GM21423 (cell line): ENCODE data around the gene DUSP21.
"Not testable (repeated sequence)": the region's sequence is repeated elsewhere in the genome, so short reads cannot be mapped to it uniquely, and the experiment has no call there.

Source experiments
- ATAC-seq: cut with Tn5 transposase; IDR thresholded peaks from one replicate; pipeline ENCODE4 v1.9.1; 2021; ENCODE audit warnings: mild to moderate bottlenecking, moderate library complexity; ENCODE audit not compliant: unreplicated experiment

The DUSP21 gene

DNA sequence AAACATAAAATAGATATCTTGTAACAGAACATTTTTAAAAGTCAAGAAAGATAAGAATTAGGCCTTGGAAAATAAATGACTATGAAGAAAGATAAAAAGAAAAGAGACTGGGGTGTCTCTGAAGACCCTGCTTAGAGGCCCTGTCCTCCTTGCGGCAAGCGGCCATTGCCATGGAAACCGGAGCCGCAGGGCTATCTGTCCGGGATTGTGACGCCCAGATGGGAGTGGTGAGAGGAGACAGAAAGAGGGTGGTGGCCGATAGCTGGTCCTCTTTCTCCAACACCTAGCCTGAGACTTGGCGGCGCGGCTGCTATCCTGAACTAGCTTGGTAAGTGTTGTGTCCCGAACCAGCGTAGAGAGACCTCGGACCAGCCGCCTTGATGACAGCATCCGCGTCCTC lies at the start of gene DUSP21:
DUSP21 (plus strand) TSS at position 269 of the 400 bp plus-strand sequence; CDS start at position 381, 112 bp downstream.
- no peak for ATAC-seq

DNA sequence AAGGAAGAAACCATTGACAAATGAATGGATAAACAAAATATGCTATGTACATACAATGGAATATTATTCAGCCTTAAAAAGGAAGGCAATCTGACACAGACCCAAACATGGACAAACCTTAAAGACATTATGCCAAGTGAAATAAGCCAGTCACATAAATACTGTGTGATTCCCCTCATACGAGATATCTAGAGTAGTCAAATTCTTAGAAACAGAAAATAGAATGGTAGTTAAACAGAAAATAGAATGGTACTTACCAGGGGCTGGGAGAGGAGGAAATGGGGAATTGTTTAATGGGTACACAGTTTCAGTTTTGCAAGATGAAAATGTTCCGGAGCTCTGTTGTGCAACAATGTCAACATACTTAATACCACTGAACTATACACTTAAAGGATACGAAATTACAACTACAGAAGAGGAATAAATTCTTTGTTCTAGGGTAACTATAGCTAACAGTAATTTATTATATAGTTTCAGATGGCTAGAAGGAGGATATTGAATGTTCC lies 47.8 kb upstream of the DUSP21 start:
- ATAC-seq, result no peak

DNA sequence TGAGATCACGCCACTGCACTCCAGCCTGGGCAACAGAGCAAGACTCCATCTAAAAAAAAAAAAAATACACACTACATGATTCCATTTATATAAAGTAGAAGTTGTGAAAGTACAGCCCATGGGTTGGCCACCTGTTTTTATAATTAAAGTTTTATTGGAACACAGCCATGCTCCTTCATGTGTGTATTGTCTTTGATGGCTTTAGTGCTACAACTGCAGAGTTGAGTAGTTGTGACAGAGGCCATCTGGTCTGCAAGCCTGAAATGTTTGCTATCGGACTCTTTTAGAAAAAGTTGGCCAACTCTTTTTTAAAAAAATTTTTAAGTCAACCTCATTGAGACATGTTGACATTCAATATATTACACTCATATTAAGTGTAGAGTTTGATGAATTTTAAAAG lies 41.2 kb upstream of the DUSP21 start:
- ATAC-seq, result no peak

DNA sequence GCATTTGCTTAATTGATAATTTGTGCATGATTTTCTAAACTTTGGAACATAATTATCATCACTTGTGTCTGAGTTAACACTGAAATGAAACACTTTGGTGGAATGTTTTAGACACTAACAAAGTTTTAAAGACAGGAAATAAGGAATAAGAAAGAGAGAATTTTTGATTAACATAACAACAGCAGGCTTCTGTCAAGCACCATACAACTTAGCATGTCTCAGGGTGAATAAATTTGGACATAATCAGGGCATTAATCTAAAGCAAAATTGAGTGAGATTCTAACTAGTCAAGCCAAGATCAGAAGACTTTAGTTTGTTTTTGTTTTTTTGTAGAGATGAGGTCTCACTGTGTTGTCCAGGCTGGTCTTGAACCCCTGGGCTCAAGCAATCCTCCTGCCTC lies 28.1 kb upstream of the DUSP21 start:
- ATAC-seq, result no peak

DNA sequence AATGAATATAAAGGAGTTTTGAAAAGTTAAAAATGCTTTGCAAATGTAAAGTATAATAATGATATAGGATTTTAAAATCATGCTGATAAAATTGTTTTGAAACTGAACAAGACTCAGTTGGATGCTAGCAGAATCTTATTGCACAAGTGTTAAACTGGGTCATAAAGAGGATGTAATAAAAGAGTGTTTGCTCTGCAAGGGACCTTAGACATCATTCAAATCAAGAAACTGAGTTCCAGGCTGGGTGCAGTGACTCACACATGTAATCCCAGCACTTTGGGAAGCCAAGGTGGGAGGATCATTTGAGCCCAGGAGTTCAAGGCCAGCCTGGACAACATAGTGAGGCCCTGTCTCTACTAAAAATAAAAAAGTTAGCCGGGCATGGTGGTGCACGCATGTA lies 27.5 kb upstream of the DUSP21 start:
- no peak for ATAC-seq

DNA sequence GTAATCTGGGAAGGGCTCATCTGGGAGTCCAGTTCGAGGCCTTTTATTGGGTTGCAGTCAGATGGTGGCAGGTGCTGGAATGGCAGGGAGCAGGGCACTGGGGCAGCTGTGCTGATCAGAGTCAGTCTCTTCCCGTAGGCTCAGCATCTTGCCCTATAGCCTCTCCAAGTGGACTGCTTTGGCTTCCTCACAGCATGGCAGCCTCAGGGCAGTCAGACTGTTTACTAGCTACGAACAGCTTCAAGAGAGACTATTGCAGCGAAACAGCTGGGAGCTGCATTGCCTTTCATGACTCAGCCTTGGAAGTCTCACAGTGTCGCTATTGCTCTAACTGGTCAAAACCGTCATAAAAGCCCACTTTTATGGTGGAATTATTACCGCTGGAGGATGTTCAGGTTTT lies 26.8 kb upstream of the DUSP21 start:
- no peak for ATAC-seq

DNA sequence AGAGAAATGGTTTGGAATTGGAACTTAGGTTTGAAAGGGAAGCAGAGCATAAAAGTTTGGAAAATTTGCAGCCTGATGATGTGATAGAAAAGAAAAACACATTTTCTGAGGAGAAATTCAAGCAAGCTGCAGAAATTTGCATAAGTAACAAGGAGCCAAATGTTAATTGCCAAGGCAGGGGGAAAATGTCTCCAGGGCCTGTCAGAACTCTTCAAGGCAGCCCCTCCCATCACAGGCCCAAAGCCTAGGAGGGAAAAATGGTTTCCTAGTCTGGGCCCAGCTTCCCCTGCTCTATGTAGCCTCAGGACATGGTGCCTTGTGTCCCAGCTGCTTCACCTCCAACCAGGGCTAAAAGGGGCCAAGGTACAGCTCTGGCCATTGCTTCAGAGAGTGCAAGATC lies 21.2 kb upstream of the DUSP21 start:
- no peak for ATAC-seq

DNA sequence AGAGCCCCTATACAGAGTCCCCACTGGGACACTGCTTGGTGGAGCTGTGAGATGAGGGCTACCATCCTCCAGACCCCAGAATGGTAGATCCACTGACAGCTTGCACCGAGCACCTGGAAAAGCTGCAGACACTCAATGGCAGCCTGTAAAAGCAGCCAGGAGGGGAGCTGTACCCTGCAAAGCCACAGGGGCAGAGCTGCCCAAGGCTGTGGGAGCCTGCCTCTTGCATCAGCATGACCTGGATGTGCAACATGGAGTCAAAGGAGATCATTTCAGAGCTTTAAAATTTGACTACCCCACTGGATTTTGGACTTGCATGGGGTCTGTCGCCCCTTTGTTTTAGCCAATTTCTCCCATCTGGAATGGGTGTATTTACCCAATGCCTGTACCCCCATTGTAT lies 20.6 kb upstream of the DUSP21 start:
- ATAC-seq, result not testable (repeated sequence)

DNA sequence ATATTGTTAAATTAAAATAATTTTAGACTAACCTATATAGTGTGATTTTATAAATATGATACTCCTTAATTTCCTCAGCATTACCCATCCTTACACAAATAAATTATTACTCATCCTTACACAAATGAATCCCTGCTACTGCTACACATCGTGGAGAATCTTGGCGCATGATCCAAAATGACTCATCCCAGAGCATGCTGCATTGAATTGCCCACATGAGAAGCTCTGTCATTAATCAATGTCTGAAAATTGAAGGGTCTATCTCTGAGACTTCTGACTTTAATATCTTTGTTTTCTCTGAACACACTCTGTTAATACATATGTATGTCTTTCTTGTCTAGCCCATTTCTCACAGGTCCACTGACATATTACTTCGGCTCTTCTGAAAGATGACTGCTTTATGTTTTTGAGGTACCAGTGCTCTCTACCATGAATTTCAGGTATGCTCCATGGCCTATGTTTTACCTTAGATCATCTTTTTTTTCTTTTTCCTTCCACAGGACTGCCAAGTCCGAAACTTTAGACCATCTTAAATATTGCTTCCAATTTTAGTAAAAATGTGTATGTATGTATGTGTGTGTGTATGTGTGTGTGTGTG lies 15.7 kb upstream of the DUSP21 start:
- ATAC-seq, result no peak

DNA sequence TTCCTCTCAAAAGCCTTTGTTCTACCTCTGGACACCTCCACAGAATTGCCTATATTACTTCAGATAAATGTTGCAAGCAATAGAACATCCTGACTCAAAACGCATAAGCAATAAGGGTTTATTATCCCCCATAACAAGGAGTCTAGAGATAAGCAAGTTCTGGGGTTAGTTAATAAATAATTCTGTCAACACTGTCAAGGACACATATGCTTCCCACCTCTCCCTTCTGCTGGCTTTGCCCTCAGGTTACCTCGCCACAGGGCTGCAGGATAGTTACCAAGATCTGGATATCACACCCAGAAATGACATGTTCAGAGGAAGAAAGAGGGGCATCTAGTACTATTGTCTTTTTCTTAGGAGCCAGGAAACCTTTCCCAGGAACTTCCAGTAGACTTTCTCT lies 14.0 kb upstream of the DUSP21 start:
- ATAC-seq, result no peak

DNA sequence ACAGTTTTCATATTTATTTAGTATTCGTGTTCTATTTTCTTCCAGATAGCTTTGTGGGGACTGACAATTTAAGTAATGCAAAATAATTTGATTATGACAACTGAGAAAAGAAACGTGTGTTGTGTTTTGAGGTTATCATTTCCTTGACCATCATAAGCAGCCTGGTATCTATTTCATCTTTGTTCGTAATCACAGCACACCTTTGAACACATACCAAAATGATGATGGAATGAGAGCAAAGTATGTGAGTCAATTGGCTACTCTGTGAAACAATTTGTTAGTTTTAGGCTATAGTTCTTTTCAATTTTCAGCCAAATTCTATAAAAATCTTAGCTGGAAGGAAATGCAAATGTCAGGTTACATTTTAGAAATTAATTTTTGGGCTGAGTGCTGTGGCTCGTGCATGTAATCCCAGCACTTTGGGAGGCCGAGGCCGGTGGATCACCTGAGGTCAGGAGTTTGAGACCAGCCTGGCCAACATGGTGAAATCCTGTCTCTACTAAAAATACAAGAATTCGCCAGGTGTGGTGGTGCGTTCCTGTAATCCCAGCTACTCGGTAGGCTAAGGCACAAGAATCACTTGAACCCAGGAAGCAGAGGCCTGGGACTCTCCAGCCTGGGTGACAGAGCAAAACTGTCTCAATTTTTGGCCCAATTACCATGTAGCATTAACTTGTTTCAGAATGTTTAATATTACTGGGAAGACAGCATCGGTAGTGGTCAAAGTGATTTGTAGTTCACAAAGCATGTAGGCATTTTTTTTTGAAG lies 1.1 kb upstream of the DUSP21 start:
- ATAC-seq, result no peak

DNA sequence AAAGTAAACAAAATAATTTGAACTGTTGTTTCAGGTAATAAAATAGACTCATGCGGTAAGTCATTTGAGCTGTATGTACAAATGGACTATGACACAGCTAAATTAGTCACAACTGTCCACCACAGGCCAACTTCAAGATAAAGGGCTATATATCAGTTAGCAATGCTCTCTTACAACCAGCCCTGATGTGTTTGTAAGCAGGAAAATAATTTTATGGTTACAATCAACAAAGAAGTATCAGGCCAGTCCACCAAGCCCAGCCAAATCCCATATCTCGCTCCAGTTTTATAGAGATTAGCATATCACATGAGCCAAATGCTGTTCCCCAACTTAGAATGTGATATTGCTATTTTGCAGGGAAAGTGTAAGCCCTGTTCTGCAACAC lies 511 bp upstream of the DUSP21 start:
- ATAC-seq, result no peak

DNA sequence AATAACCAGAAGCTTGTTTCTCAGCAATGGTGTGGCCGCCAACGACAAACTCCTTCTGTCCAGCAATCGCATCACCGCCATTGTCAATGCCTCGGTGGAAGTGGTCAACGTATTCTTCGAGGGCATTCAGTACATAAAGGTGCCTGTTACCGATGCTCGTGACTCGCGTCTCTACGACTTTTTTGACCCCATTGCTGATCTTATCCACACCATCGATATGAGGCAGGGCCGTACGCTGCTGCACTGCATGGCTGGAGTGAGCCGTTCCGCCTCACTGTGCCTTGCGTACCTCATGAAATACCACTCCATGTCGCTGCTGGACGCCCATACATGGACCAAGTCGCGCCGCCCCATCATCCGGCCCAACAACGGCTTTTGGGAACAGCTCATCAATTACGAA lies 383 bp downstream of the DUSP21 start:
- no peak for ATAC-seq

DNA sequence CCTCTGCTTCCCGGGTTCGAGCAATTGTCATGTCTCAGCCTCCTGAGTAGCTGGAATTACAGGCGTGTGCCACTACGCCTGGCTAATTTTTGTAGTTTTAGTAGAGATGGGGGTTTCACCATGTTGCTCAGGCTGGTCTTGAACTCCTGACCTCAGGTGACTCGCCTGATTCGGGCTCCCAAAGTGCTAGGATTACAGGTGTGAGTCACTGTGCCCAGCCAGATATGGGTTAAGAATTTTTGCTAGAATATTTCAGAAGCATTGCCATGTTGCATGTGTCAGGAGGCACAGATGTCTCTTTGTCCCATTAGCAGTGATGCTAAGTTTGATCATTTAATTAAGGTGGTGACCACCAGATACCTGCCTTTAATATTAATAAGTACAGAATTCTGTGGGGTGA lies 7.1 kb downstream of the DUSP21 start:
- not testable (repeated sequence) for ATAC-seq

DNA sequence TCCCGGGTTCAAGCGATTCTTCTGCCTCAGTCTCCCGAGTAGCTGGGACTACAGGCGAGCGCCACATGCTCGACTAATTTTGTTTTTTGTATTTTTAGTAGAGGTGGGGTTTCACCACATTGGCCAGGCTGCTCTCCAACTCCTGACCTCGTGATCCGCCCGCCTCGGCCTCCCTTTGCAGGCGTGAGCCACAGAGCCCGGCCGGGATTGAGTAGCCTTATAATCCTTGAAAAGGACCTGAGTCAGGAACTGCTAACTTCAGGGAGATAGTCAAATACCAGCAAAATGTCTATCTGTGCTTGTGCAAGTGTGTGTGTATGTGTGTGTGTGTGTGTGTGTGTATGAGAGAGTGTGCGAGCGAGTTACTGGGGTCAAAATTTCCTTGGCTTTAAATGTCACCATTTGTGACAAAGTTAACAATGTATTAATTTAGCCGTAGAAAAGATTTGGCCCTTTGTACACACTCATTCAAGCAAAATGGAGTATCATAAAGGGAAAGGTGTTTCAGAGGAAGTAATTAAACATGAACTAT lies 27.4 kb downstream of the DUSP21 start:
- ATAC-seq, result no peak

DNA sequence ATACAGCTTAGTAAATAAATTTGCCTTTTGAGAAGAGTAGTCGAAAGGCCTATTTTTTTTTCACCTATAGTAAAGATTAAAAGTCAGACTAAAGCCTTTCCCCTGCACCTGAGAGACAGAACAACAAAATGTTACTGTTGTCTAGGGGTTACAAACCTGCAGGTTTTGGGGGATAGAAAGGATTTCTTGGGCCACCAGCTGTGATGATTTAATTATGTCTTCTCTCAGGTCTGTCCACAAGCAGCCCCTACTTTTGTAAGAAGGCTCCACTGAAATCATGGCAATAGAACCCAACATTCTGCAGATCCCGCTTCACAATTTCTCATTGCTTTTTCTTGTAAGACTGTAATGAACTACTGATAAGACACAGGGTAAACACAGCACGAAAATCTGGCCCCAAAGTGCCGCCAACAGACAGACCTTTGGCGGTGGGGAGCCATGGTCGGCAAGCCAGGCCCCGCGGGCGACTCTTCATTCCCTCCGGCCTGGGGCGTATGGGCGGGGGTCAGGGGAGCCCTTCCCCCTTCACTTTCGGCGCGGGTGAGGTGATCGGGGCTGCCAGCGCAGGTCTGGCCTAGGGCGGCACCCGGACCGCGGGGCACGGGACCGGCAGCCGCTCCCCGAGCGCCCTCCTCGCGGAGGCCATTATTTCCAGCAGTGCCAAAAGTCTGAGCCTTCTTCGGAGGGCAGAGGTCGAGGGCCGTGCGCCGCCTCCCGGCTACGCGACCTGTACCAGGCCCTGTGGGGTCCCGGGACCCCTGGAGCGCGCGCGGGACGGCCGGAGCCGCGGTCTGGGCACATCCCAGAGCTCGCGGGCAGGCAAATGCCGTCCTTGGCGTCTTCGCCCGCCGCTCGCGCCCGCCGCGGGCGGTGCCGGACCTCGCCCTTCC lies 28.4 kb downstream of the DUSP21 start:
- ATAC-seq, result peak; percentile 28

DNA sequence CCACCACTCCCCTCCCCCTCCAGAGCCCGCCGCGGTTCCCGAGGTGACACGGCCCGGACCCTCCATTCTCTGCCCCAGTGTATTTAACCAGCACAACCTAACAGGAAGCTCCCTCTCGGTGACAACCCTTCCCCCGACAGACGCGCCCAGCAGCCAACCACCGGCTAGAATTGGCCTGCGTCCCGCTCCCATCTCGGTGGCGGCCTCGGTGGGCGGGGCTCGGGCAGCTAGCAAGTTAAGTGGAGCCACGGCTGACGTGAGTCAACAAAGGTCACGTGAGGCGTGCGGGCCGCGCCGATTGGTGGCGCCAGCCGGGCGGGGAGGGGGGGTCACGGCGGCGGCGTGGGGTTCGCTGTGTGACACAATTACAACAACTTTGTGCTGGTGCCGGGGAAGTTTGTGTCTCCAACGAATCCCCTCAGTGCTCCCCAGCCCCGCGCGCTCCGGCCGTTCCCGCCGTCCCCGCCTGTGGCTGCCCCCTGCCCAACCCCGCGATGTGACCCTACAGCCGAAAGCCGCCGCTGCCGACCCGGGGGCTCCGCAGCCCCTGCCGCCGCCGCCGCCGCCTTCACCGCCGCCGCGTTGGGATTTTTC lies 29.1 kb downstream of the DUSP21 start, which contains the start of gene KDM6A:
KDM6A (plus strand) TSS at position 368 of the 594 bp plus-strand sequence. CDS start 364 bp downstream, outside the sequence.
- ATAC-seq, result peak; percentile 83

DNA sequence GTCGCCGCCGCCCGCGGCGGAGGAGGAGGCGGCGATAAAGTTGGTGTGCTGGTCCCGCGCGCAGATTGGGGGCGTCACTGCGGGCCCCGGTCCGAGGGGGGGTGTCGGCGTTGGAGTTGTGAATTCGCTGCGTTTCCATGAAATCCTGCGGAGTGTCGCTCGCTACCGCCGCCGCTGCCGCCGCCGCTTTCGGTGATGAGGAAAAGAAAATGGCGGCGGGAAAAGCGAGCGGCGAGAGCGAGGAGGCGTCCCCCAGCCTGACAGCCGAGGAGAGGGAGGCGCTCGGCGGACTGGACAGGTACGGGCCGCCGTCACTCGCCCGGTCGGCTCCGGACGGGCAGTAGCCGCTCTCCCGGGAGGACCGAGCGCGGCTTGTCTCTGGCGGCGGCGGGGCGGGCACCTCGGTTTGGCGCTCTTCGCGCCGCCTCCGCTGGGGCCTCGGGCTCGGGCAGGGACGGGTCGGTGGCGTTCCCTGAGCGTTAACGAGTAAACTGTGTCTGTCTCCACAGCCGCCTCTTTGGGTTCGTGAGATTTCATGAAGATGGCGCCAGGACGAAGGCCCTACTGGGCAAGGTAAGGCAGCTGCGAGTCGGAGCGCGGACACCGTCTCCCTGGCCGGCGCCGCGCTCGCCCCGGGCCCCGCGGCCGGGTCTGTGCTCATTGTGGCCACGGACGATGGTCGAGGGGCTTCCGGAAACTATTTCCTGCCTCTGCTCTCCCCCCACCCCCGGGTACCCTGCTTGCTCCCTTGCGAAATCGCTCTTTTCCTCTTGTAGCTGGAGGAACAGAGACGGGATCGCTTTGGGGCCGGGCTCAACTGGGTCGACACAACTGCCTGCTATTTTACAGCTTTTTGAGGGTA lies 29.8 kb downstream of the DUSP21 start:
- ATAC-seq, result no peak

DNA sequence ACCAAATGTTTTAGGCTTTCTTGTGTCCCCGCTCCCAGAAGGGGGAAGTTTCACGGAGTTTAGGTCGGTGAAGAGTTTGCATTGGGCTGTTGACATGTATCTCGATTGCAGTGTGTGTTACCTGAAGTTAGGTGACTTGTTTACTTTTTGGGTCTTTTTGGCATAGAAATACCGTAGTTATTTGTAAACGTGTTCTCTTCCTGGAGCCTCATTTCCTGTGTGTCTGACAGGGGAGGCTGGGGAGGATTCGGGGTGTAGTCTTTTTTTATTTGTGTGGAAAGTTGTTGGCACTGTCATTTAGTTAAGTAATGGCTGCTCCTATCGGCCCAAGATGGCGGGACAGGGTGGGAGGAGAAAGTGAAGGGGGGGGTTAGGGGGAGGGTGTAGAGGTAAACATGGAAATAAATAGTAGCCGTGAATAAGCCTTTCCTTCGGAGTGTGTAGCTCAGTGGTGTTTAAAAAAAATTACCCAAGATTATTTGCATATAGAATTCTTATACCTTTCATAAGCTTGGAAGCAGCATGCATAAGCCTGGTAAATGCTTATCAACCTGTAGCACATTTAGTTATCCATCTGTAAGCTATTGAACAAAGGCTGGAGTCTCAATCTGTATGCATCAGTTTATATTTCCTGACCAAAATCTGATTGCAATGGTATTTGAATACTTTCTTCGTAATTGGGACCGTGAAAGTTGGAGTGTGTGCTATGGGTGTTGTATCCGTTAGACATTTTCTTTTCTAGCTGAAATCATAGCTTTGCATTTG lies 30.8 kb downstream of the DUSP21 start:
- no peak for ATAC-seq
